ENCODE data around the gene SLC1A1. TPM values are rescaled to one million over a fixed set of nuclear protein-coding genes. Genes with fewer than 3 reads are reported as not detected.

The SLC1A1 gene
- total and polyA plus RNA-seq, 2 experiments from 2014 or later: 3.7 to 8.2 TPM

GRCh38 chr9:4494332-4494731, 4.1 kb downstream of the SLC1A1 start (continued):
- TF ChIP-seq JUNB (IDR thresholded peaks at IDR 0.05; ENCODE audit: unreplicated experiment) (no peak), CTCF (conservative IDR thresholded peaks at IDR 0.05; ENCODE audit: low read depth in 2 of 2) (no peak), REST (IDR thresholded peaks at IDR 0.05; ENCODE audit: unreplicated experiment) (no peak), ZNF114 (CRISPR knock-in tag; IDR thresholded peaks at IDR 0.05) (no peak), STAT1 (IDR thresholded peaks at IDR 0.05; ENCODE audit: unreplicated experiment) (no peak), ZNF331 (CRISPR knock-in tag; IDR thresholded peaks at IDR 0.05; ENCODE audit: low read depth) (no peak), POLR2AphosphoS5 (IDR thresholded peaks at IDR 0.05; ENCODE audit: low read depth) (no peak)

- Histone ChIP-seq H2AFZ (no peak overlapping the region), H3K27me3 (ENCODE audit: insufficient read depth) (peaks cover 15% of the 10 kb centered on the region), H3K79me2 (replicated peaks; ENCODE audit: insufficient read depth) (0 out of 2 replicates have a peak, but pooled peaks cover 4% of the 10 kb centered on the region), H3K4me1 (ENCODE audit: insufficient read depth) (peaks cover 6% of the 10 kb centered on the region), H4K20me1 (replicated peaks; ENCODE audit: insufficient read depth) (no peaks in the 10 kb centered on the region), H3K27ac (ENCODE audit: low read depth) (no peak overlapping the region), H3K36me3 (ENCODE audit: insufficient read depth) (no peaks in the 10 kb centered on the region), H3K4me3 (no peak overlapping the region), H3K4me2 (no peak overlapping the region), H3K9me2 (ENCODE audit: insufficient read depth) (no peaks in the 10 kb centered on the region), H3F3A (replicated peaks; ENCODE audit: low read depth) (0 out of 2 replicates have a peak, but pooled peaks cover 3% of the 10 kb centered on the region)
- no peak overlapping the region for H3K4me3 Mint-ChIP-seq
- H3K27me3 Mint-ChIP-seq (ENCODE audit: insufficient read depth, low read depth, poor library complexity): peaks cover 8% of the 10 kb centered on the region
- no peak for DNase-seq (ENCODE audit: low spot score)
- no peak for ATAC-seq
- no peaks in the 10 kb centered on the region; the same call in 2 of the 3 replicates for H3K36me3 Mint-ChIP-seq (ENCODE audit: low read depth)
- peaks cover 15% of the 10 kb centered on the region for H3K4me1 Mint-ChIP-seq
- no peak overlapping the region for H3K27ac Mint-ChIP-seq
- H3K9me3 Mint-ChIP-seq: no peaks in the 10 kb centered on the region; the same call in 2 of the 3 replicates
- no peak for TF ChIP-seq CREB1 (CRISPR knock-in tag; IDR thresholded peaks at IDR 0.05; ENCODE audit: low read depth)
- TF ChIP-seq POLR2AphosphoS5 (IDR thresholded peaks at IDR 0.05; ENCODE audit: low read depth): no peak
- TF ChIP-seq JUNB (IDR thresholded peaks at IDR 0.05; ENCODE audit: unreplicated experiment): no peak
- TF ChIP-seq ZNF331 (CRISPR knock-in tag; IDR thresholded peaks at IDR 0.05; ENCODE audit: low read depth): no peak
- TF ChIP-seq ZNF114 (CRISPR knock-in tag; IDR thresholded peaks at IDR 0.05): no peak
- no peak for TF ChIP-seq CTCF (conservative IDR thresholded peaks at IDR 0.05; ENCODE audit: low read depth in 2 of 2)
- no peak for TF ChIP-seq STAT1 (IDR thresholded peaks at IDR 0.05; ENCODE audit: unreplicated experiment)
- TF ChIP-seq NANOG (IDR thresholded peaks at IDR 0.05; ENCODE audit: borderline replicate concordance): no peak
- TF ChIP-seq REST (IDR thresholded peaks at IDR 0.05; ENCODE audit: unreplicated experiment): no peak
Measured at GRCh38 chr9:4494806-4495205, 4.5 kb downstream of the SLC1A1 start.
